ENCODE data around the gene SERPINB10.

DNA sequence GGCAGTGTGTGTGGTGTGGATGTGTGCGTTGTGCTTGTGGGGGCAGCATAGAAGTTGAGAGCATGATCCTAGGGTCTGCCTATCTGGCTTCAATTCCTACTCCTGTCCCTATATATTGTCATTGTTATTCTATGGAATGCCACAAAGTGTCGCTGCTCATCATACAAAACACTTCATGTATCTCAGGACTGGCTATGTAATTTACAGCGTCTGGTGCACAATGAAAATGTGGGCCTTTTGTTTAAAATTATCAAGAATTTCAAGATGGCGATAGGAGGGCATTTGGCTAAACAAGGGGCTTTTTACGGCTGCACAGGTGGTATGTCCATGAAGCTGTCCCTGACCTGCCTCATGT lies 16.8 kb upstream of the SERPINB10 start:
- no peak for TF ChIP-seq ZFP3 (tag by site-specific recombination; IDR thresholded peaks at IDR 0.05; ENCODE audit: low read depth)
- no peak for TF ChIP-seq FEZF1 (tag by site-specific recombination; IDR thresholded peaks at IDR 0.05)
- no peak for TF ChIP-seq SP2 (tag by site-specific recombination; IDR thresholded peaks at IDR 0.05)
- TF ChIP-seq, protein P1, sequence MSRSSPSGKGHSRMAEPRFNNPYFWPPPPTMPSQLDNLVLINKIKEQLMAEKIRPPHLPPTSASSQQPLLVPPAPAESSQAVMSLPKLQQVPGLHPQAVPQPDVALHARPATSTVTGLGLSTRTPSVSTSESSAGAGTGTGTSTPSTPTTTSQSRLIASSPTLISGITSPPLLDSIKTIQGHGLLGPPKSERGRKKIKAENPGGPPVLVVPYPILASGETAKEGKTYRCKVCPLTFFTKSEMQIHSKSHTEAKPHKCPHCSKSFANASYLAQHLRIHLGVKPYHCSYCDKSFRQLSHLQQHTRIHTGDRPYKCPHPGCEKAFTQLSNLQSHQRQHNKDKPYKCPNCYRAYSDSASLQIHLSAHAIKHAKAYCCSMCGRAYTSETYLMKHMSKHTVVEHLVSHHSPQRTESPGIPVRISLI (tag by site-specific recombination; IDR thresholded peaks at IDR 0.05) = no peak

All from HEK293 (cell line).